RPMI7951 (cell line): ENCODE results near the gene AGAP9. TPM values are rescaled to one million over a fixed set of nuclear protein-coding genes. Genes with fewer than 3 reads are reported as not detected.
A peak's percentile ranks its signal among the peaks of the same experiment; 100 is the strongest.
"Not testable (repeated sequence)": the region's sequence is repeated elsewhere in the genome, so short reads cannot be mapped to it uniquely, and the experiment has no call there.

Experiments used
- DNase-seq: peaks from one replicate; pipeline ENCODE4 v3.0.0-alpha.2; 2012; ENCODE audit warnings: low read depth
- total RNA-seq: library from RNA; depleted of rRNA; stranded (reverse); fragments of >200 nt; shearing (Covaris generic); gene quantifications from 2 replicates; pipeline ENCODE4 v1.2.3, GENCODE V29; 2014; rRNA removed

AGAP9 gene
- total RNA-seq: 2.0 and 3.0 TPM in 2 replicates

GRCh38 chr10:47523475-47523874 is at the start of gene AGAP9:
TSS of gene AGAP9 (minus strand) at chr10:47523638. CDS start at chr10:47523526, 112 bp downstream.
- not testable (repeated sequence) for DNase-seq

DNA sequence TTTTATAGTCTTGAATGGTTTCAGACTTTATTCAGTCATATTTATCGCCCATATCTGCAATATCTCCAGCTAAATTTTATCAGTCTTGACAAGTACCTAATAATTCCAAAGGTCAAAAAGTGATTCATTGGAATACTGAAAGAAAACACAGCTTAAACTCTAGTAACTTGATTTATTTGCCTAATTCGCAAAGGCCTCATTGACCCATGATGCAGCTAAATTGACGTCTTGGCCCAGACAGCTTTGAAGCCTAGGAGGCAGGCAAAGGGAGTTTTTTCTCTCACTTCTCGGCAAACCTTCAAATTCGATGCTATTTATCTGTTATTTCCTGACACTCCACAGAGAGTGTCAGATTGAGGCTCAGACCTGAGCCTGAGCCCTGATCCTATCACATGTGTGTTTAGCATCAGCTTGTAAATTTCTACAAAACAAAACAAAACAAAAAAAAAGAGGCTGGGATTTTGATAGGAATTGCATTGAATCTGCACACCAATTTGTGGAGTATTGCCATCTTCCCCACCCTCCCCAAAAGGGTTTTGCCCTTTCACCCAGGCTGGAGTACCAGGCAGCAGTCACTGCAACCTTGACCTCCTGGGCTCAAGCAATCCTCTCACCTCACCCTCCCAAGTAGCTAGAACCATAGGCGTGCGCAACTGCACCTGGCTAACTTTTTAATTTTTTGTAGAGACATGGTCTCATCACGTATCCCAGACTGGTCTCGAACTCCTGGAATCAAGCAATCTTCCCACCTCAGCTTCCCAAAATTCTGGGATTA is 47.9 kb upstream of the AGAP9 start:
- not testable (repeated sequence) for DNase-seq

- not testable (repeated sequence) for DNase-seq
Observed at GRCh38 chr10:47566757-47567156, 43.3 kb upstream of the AGAP9 start.

- DNase-seq: not testable (repeated sequence)
Observed at GRCh38 chr10:47566108-47566699, 42.8 kb upstream of the AGAP9 start.

GRCh38 chr10:47565517-47565920 is 42.1 kb upstream of the AGAP9 start:
- DNase-seq: not testable (repeated sequence)

- not testable (repeated sequence) for DNase-seq
Observed at GRCh38 chr10:47564953-47565352, 41.5 kb upstream of the AGAP9 start.

DNA sequence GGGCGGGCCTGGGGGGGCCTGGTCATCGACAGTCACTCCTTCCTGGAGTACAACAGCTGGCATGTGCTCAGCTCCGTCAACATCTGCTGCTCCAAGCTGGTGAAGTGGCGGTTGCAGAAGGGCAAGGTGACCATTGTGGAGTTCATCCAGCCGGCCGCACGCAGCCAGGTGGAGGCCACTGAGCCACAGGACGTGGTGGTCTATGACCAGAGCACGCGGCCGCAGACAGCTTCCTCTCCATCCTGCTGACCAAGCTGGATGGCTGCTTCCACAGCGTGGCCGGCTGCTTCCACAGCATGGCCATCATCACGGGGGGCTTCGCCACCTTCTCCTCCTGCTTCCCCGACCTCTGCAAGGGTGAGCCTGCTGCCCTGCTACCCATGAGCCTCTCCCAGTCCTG is 40.9 kb upstream of the AGAP9 start:
- DNase-seq: not testable (repeated sequence)

GRCh38 chr10:47560452-47560851 is 37.0 kb upstream of the AGAP9 start:
- peak; percentile 3 for DNase-seq

GRCh38 chr10:47559718-47560308 is 36.4 kb upstream of the AGAP9 start:
- not testable (repeated sequence) for DNase-seq

DNA sequence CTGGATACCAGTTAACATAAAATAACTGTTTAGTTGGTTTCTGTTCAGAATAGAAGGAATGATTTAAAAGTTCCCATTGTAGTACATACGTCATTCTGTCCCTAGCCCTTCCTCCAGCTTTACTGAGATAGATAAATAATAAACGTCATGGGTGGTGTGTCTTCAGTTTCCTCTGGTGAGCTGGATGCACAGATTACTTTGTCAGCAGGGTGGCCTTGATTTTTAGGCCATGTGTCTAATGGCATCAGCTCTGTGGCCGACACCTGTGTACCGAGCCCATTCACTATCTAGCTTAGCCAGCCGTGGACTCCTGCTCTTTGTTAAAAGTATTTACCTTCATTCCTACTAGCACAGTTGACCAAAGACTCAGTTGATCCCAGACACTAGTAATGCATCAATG is 34.7 kb upstream of the AGAP9 start:
- DNase-seq: peak; percentile 29

GRCh38 chr10:47557616-47558015 is 34.2 kb upstream of the AGAP9 start:
- DNase-seq: peak; percentile 18

- not testable (repeated sequence) for DNase-seq
Observed at GRCh38 chr10:47555334-47555733, 31.9 kb upstream of the AGAP9 start.

DNA sequence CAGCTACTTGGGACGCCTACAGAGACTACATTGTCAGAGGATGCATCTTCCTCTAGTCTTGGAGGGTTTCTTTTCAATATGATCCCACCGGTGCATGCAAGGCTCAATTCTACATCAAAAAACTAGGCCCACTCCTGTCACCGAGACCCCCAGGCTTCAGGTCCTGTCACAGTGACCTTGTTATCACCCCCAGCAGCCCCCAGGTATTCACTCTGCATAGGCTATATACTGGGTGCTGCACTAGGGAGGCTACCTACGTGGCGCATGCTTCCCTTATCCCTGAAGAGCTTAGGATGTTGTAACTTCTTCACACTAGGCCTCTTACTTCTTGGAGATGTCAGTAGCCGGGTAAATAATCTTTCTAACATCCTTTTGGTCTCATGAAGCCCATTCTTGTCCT is 31.1 kb upstream of the AGAP9 start:
- not testable (repeated sequence) for DNase-seq

GRCh38 chr10:47553860-47554247 is 30.4 kb upstream of the AGAP9 start:
- peak; percentile 2 for DNase-seq

- peak; percentile 84 for DNase-seq
Observed at GRCh38 chr10:47553214-47553859, 29.9 kb upstream of the AGAP9 start.

DNA sequence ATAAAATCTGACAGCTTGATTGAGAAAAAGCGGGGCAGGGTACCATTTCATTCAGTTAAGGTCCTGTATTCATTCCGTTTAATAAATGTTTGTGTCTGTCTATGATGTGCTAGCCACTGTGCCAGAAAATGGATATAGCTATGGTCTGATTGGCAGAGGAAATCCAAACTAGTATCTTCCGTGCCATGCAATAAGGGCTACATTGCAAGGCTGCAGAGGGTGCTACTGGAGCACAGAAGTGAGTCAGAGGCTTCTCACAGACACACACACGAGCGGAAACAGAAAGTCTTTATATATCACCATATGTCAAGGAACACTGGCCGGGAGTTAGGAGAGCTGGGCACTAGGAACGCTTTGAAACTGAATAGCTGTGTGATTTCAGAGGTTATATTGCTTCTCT is 29.3 kb upstream of the AGAP9 start:
- DNase-seq: peak; percentile 76

DNA sequence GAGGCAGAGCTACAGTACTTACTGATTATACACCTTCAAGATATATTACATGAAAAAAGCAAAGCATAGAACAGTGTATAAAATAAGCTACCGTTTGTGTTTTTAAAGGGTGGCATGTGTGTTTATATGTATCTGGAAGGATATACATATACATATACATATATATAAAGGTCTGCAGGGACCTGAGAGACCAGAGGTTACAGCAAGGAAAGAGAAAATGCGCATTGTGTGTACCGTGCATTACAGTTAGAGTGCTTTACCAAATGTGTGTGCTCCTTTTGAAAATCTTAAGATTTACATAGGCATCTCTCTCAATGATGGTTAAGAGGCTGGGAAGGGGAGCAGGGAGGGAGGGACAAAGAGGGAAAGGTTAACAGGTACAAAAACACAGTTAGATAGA is 23.8 kb upstream of the AGAP9 start:
- DNase-seq: not testable (repeated sequence)

DNA sequence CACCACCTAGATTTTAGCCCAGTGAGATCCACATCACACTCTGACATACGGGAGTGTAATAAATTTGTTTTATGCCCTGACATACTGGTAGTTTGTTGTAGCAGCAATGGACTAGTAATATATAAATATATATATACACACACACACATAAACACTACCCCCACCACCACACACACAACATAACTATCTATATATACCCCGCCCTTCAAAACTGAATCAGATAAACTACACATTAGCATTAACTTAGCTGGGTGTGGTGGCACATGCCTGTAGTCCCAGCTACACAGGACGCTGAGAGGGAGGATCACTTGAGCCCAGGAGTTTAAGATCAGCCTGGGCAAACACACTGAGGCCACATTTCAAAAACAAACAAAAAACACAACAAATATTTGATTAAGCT is 13.0 kb upstream of the AGAP9 start:
- not testable (repeated sequence) for DNase-seq

DNA sequence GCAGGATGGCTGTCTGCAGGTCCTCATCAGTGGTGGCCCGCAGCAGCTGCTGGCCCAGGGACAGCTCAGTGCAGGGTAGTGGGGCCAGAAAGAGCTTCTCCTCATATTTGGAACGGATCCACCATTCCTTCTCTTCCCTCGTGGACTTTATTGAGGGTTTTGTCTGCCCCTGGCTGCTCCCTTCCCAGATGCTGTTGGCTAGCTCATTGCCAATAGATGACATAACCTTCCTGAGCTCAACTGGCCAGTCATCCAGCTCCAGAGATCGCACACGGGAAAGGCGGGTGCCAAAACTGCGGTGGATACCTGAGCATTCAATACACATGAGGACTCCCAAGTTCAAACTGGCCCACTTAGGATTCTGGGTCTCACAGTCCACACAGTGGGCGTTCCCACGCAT is 21.1 kb downstream of the AGAP9 start:
- DNase-seq: not testable (repeated sequence)

DNA sequence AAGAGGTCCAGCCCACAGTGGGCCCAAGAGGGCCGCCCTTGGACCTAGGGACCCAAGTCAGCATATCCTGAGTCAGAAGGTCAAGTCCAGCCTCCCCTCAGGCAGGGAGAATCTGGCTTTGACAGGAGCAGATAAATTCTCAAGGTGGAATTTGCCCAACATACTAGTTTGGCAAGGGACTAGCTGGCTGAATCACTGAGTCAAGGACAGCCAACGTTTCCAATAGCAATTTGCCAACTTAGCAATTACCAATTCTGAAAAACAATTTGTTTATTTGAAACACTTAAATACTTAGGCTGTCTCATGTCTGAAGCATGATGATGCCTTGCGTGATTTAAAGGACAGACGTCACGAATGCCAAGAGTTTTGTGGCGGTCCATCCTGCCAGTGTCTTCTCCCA is 29.2 kb downstream of the AGAP9 start:
- not testable (repeated sequence) for DNase-seq

DNA sequence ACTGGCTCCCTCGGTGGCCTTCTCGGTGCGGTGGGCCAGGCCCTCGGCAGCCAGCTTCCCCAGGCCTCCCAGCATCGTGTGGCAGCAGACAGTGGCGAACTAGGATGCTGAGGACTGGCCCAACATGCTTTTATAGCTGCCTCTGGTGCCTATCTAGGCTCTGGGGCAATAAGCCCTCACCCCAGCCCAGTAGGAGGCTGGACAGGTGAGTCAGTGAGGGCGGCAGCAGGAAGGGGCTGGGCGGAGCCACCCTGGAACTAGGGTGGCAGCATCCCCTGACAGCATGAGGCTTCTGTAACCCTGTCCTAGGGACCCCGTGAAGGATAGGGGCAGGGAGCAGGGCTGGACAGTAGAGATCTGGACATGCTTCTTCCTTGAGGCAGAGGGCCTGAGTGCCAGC is 31.8 kb downstream of the AGAP9 start, which contains the start of gene FAM25G:
Gene FAM25G (minus strand): TSS at position 101 of the 400 bp plus-strand sequence. CDS start 26 bp downstream, at position 75.
- DNase-seq: not testable (repeated sequence)

DNA sequence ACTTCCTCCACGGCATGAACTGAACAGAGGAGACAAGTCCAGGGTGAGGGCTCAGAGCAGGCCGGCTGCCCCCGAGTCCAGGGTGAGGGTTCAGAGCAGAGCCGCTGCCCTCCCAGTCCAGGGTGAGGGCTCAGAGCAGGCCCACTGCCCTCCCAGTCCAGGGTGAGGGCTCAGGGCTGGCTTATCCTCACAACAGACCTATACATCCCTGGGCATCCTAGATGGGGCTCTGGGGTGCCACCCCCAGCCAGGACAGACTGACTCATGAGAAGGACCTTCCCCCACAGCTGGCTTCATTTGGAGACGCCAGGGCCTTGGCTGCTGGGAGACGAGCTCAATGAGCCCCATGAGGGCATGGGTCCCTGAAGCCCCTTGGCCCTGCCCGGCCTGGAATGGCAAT is 33.8 kb downstream of the AGAP9 start:
- DNase-seq: not testable (repeated sequence)
